Left kidney (tissue), 2 donors: ENCODE results near the gene SH2D3C. TPM values are rescaled to one million over a fixed set of nuclear protein-coding genes. Genes with fewer than 3 reads are reported as not detected.

Experiments
- DNase-seq: peaks from one replicate; pipeline ENCODE4 v3.0.0-alpha.2; 2013
- polyA plus RNA-seq: library from polyadenylated mRNA; unstranded; fragments of 120-200 nt; gene quantifications from one replicate; pipeline ENCODE4 v1.2.1, GENCODE V29; 2013; ENCODE audit not compliant: insufficient read length

The SH2D3C gene
- polyA plus RNA-seq, 1 donor, result 11.2 TPM

DNA sequence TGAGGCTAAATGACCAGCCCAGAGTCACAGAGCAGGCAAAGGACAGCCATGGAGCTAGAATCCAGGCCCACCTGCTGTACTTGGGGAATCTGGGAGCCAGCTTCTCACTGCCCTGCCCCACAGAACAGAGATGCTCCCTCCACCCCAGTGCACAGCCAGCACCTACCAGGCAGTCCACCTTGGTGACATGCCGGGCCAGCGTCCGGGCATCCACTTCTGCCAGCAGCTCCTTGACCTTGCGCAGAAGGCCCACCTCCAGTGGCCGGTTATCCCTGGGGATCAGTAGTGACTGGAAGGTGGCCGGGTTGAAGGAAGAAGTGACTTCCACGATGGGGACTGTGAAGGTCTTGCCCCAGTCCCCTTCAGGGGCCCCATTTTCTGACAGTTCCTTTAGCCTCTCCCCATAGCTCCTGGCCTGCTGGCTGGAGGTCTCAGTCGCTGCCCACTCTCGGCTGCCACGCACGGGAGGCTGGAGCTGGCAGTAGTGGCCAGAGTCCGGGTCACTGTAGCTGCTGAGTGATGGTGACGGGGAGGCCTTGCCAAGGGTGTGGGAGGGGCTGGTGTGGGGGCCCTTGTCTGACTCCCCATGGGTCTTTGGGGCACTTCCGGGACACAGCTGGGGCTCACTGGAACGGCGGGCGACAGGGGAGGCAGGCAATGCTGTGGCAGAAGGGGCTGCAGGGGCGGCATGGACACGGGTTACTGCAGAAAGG, 33.9 kb downstream of the SH2D3C start:
- no peak for DNase-seq

- peak; percentile 85 for DNase-seq
These were observed 35.9 kb downstream of the SH2D3C start for GRCh38 chr9:127742435-127743088.

- DNase-seq, result peak; percentile 75
These were observed 36.5 kb downstream of the SH2D3C start for GRCh38 chr9:127741831-127742434.

DNA sequence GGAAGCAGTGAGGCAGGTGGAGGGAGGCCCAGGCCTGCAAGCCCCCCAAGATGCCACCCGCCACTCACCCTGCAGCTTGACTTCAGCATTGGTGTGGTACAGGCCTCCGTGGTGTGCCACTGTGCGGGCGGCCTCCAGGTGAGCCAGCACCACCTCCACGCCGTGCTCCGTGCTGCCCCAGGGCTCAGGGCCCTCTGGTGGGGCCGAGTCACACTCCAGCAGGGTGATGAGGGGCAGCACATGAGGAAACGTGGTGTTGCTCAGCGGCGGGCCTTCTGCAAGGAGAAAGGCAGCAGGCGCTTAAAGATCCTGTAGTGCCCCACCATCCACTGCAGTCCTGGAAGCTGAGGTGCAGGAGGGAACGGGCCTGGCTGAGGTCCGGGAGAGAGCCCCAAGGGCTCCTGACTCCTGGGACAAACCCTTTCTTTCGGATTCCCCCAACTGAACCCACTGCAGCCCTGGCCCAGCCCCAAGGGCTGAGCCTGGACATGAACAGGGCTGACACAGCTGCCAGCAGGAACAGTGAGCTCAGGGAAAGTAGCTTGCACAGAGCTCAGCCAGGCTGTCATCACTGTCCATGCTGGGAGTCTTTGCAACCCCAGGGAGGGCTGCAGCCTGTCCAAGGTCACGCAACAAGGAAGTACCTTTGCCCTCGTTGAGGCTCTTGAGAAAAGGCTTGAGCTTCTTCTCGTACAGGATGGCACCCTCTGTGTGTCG, 38.7 kb downstream of the SH2D3C start:
- no peak for DNase-seq

DNA sequence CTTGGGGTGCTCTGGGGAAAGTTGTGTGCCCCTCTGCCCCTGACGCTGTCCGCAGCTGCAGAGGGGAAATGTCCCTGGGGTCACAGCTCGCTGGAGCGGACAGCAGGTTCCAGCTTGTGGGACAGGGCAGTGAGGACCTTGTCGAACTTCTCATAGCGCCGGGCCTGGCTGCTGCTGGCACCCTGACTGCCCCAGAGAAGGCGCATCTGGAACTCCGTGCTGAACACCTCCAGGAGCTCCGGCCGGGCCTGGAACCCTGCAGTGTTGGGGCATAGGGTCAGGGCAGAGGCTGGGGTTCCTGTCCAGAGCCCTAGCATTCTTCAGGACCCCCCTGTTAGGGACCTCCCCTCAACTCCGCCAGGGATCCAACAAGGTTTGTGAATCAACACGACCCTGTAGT, 39.8 kb downstream of the SH2D3C start:
- no peak for DNase-seq

- DNase-seq, result no peak
These were observed 42.8 kb downstream of the SH2D3C start for GRCh38 chr9:127735530-127736185.

DNA sequence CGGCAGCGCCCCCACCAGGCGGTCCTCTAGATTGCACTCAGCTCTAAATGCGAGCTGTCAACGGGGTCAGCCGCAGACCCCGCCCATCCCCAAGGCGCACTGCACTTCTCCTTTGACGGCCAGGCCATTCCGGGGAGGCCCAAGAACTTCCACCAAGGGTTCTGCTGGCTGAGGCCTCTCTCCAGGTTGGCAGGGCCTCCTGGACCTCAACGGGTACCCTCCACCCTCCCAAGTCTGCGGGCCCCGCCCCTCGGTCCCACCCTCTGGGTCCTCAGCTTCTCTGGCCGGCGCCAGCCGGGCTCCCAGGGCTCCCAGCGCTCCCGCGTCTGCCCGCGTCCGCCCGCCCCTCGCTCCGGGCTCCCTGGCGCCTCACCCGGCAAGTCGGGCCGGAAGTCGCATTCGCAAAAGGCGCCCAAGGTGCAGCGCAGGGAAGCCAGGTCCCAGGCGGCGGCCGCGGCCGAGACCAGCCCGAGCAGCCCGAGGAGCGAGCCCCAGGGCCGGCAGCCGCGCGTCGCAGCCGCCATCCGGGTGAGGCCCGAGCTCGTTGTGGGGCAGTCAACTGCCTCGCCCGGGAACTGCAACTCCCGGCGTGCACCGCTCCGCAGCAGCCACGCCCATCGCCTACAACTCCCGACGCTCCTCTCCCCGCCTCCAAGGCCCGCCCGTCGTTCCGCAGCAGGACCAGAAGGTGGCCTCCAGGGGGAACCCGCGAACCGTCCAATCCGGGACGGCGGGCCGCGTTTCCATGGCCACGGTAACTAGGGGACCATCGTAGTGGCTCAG, 43.5 kb downstream of the SH2D3C start, which contains the start of gene TOR2A:
TSS of gene TOR2A (minus strand) at position 548 of the 783 bp plus-strand sequence. CDS start at position 524, 24 bp downstream.
- peak; percentile 98 for DNase-seq

- DNase-seq, result no peak
These were observed 44.2 kb downstream of the SH2D3C start for GRCh38 chr9:127734247-127734746.

GRCh38 chr9:127733614-127734013, 44.9 kb downstream of the SH2D3C start:
- no peak for DNase-seq

DNA sequence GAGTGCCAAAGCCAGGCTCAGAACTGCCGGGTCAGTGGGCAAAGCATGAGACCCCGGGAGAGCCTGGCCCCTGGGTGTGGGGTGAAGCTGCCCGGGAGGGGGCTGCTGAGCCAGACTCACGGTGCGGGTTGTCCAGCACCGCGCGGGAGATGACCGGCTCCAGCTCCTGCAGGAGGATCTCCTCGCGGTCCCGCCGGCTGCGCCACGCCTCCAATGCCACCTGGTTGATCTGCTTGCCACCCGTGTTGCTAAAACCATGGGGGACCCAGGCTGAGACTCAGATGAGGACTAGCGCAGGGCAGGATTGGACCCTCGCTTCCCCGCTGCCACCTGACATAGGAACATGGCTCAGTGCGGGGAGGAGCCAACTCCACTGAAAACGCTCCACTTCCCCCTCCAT, 46.0 kb downstream of the SH2D3C start:
- no peak for DNase-seq

GRCh38 chr9:127731938-127732337, 46.5 kb downstream of the SH2D3C start:
- no peak for DNase-seq

- DNase-seq, result no peak
These were observed 47.6 kb downstream of the SH2D3C start for GRCh38 chr9:127730799-127731410.

DNA sequence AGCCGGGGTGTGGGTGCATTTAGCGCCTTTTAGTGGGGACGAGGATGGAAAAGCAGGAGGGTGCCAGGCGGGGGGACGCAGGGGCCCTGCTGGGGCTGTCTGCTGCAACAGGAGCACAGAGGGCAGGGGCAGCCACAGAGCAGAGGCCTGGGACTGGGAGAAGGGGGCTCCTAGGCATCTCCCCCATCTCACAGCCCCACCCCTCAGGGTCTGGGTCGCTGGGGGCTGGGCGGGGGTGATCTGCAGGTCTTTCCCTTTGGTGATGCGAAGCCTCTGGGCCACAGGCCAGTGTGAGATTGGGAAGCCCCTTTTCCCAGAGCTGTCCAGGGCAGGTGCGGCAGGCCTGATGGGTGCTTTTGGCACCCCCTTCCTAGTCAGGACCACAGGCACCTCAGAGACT, 48.2 kb downstream of the SH2D3C start:
- no peak for DNase-seq

DNA sequence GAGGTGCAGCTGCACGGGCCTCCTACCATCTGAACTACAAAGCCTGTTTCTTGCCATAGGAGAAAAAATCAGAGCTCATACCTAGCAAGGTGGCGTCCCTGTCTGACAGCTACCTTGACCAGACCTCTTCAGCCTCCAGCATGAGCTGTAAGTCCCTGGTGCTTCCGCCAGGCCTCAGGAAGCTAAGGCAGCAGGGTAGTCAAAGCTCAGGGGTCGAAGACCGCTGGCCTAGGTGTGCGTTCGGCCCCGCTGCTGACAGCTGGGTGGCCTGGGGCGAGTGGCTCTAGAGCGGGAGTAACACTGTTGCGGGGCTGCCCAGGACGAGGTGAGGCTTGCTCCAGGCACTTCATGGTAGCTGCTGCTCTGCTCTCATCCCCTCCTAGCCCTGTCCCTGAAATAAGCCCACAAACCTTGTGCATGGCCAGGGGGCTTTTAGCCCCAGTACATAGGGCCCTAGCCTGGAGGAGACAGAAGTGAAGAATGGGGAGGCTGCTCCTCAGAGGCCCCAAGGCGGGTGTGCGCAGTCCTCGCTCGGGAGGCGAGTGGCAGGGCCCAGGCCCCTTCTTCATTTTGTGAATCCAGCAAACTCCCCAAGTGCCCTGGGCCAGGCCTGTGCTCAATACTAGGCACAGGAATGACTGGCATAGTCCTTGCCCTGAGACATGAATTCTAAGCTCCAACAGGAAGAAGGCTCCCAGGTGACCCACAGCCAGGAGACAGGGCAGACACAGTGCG, 48.8 kb downstream of the SH2D3C start:
- no peak for DNase-seq

DNA sequence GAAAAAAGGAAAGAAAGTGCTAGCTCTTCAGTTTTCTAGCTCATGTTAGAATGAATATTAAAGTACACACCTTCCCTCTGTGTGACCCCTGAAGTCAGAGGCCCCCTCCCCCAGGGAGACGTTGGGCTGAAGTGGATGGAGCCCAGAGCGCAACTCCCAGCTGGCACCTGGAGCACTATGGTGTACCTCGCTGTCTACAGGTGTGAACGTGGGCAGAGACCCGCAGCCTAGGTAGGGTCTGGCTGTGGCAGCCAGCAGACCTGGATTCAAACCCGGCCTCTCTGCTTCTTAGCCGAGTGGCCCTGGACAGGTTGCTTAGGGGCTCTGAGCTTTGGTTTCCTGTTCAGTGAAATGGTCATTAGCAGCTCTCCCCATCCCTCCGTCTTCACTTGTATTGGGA, 49.7 kb downstream of the SH2D3C start:
- DNase-seq, result no peak

DNA sequence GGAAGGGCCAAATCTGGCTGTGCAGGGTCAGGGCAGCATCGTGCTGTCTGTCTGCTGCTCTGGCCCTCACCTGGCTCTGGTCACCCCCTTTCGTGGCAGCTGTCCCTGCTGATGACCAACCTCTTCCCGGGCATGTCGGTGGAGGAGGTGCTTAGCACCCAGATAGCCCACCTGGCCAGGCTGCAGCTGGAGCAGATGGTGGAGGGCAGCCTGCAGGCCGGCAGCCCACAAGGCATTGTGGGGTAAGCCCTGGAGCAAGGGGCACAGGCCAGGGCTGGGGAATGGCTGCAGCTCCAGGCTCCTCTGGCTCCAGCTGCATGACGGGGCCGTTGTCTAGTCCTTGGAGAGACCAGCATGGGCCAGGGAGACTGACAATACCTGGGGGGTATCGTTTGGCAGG, 51.6 kb downstream of the SH2D3C start:
- no peak for DNase-seq

DNA sequence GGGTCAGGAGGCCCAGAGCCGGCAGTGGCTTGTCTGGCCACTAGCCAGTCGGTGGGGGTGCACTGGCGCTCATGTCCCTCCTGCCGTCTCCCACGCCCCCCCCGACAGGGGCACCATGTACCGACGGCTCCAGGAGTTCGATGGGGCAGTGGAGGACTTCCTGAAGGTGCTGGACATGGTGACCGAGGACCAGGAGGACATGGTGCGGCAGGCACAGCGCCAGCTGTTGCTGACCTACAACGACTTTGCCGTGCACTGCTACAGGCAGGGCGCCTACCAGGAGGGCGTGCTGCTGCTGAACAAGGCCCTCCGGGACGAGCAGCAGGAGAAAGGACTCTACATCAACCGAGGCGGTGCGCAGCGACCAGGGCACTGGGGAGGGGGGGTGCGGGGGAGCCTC, 54.5 kb downstream of the SH2D3C start:
- no peak for DNase-seq

DNA sequence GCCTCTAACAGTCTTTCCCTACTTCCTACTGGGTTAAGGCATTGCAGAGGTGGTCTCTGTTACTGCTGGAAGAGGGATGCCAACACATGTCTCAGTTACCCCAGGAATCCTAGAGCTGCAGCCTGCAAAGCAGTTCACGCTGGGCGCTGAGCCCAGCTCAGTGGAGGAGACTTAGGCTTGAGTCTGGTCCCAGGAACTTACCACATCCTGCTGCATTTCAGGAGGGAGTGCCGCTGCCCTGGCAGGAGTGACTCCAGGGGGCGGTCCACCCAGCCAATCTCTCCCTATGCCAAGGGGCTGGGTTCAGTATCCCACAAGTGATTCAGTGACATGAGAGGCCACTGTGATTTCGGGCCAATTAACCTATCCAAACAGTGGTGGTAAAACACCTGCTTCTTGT, 55.0 kb downstream of the SH2D3C start:
- DNase-seq, result no peak

- no peak for DNase-seq
These were observed 55.5 kb downstream of the SH2D3C start for GRCh38 chr9:127723013-127723412.
